Measurements from ENCODE around the gene FHIT.

The FHIT gene

DNA sequence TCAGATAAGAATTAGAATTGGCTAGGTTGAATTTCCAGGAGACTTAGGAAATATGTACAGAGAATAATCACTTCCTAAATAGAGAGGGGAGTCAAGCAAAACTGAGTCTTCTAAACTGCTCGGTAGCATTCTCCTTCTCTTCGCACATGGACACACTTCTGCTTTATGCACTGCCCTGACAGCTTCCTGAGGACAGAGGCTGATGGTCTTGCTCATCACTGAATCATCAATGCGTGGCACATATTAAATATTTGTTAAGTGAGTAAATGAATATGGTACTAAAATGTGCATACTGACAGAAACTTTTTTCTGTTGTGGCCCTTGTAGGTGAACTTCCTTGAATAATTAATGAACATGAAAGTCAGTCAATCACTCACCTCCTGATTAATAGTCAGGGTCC lies 315.5 kb downstream of the FHIT start:
- Histone ChIP-seq H3K4me3 (ENCODE audit: low read length) (no peak overlapping the region), H3K27me3 (ENCODE audit: control insufficient read depth, low read length) (no peaks in the 10 kb centered on the region), H3K9me3 (ENCODE audit: control insufficient read depth, insufficient read depth, low read length) (peaks cover 4% of the 10 kb centered on the region; the same call in 1 of the 2 replicates), H3K4me1 (ENCODE audit: control insufficient read depth, low read length) (no peaks in the 10 kb centered on the region), H3K9me2 (replicated peaks; ENCODE audit: control insufficient read depth, low read length) (no peaks in the 10 kb centered on the region), H4K20me1 (ENCODE audit: control insufficient read depth, insufficient read depth, low read depth, low read length) (no peaks in the 10 kb centered on the region), H3K79me2 (ENCODE audit: control insufficient read depth, low read length) (no peaks in the 10 kb centered on the region), H3K27ac (ENCODE audit: low read depth, low read length) (no peak overlapping the region), H3F3A (ENCODE audit: control insufficient read depth, insufficient read depth) (no peaks in the 10 kb centered on the region), H3K4me2 (ENCODE audit: low read length) (no peak overlapping the region), H3K36me3 (ENCODE audit: control insufficient read depth, low read length) (no peaks in the 10 kb centered on the region)
- TF ChIP-seq, protein P1, sequence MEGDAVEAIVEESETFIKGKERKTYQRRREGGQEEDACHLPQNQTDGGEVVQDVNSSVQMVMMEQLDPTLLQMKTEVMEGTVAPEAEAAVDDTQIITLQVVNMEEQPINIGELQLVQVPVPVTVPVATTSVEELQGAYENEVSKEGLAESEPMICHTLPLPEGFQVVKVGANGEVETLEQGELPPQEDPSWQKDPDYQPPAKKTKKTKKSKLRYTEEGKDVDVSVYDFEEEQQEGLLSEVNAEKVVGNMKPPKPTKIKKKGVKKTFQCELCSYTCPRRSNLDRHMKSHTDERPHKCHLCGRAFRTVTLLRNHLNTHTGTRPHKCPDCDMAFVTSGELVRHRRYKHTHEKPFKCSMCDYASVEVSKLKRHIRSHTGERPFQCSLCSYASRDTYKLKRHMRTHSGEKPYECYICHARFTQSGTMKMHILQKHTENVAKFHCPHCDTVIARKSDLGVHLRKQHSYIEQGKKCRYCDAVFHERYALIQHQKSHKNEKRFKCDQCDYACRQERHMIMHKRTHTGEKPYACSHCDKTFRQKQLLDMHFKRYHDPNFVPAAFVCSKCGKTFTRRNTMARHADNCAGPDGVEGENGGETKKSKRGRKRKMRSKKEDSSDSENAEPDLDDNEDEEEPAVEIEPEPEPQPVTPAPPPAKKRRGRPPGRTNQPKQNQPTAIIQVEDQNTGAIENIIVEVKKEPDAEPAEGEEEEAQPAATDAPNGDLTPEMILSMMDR (IDR thresholded peaks at IDR 0.05; ENCODE audit: low read depth, low read length, poor library complexity, severe bottlenecking), result no peak
- TF ChIP-seq EZH2phosphoT487 (IDR thresholded peaks at IDR 0.05; ENCODE audit: borderline replicate concordance, low read length), result no peak

DNA sequence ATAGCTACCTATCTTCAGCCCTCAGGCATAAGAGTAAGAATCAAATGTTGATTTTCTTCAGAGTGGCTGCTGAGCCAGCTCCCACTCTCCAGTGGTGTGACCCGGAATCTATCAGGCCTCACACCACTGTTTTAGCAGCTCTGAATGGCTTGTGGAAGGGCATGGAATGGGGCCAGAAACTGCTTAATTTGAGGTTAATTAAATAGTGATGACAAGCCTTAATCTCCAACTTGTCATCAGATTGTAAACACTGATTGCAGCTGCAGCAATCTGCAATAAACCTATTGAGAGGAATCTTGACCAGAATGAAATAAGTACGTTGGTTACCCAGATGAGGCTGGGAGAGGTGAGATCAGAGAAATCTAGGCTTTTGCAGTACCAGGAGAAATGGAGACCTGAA lies 317.4 kb downstream of the FHIT start:
- no peaks in the 10 kb centered on the region for H3K27me3 ChIP-seq (ENCODE audit: control insufficient read depth, low read length)
- no peaks in the 10 kb centered on the region for H3K36me3 ChIP-seq (ENCODE audit: control insufficient read depth, low read length)
- no peak overlapping the region for H3K4me3 ChIP-seq (ENCODE audit: low read length)
- no peaks in the 10 kb centered on the region for H3K9me2 ChIP-seq (replicated peaks; ENCODE audit: control insufficient read depth, low read length)
- H4K20me1 ChIP-seq (ENCODE audit: control insufficient read depth, insufficient read depth, low read depth, low read length), result no peaks in the 10 kb centered on the region
- no peak overlapping the region for H3K4me2 ChIP-seq (ENCODE audit: low read length)
- no peaks in the 10 kb centered on the region for H3K79me2 ChIP-seq (ENCODE audit: control insufficient read depth, low read length)
- H3F3A ChIP-seq (ENCODE audit: control insufficient read depth, insufficient read depth), result no peaks in the 10 kb centered on the region
- H3K9me3 ChIP-seq (ENCODE audit: control insufficient read depth, insufficient read depth, low read length), result peaks cover 4% of the 10 kb centered on the region; the same call in 1 of the 2 replicates
- TF ChIP-seq, protein P1 (IDR thresholded peaks at IDR 0.05; ENCODE audit: low read depth, low read length, poor library complexity, severe bottlenecking), result no peak
- no peak for TF ChIP-seq EZH2phosphoT487 (IDR thresholded peaks at IDR 0.05; ENCODE audit: borderline replicate concordance, low read length)
- H3K4me1 ChIP-seq (ENCODE audit: control insufficient read depth, low read length), result no peaks in the 10 kb centered on the region
- H3K27ac ChIP-seq (ENCODE audit: low read depth, low read length), result no peak overlapping the region

DNA sequence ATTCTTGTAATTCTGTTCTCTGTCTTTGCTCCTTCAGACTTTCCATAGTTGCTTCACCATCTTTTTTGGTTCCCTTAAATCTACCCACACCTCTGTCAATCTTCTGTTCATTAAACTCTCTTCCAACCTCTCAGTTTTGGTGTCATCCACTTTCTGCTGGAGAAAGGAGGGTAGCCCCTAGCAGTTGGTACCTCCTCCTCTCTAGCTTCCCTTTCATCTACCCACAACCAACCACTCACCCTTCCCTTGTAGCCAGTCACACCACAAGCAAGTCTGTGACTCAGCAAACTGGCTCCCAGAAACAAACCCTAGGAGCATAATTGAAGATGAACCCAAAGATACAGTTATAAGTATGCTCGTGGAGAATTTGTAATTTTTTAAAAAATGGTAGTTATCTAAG lies 318.6 kb downstream of the FHIT start:
- Histone ChIP-seq H3K4me2 (ENCODE audit: low read length) (no peak overlapping the region), H3K36me3 (ENCODE audit: control insufficient read depth, low read length) (no peaks in the 10 kb centered on the region), H3K9me3 (ENCODE audit: control insufficient read depth, insufficient read depth, low read length) (peaks cover 4% of the 10 kb centered on the region; the same call in 1 of the 2 replicates), H4K20me1 (ENCODE audit: control insufficient read depth, insufficient read depth, low read depth, low read length) (no peaks in the 10 kb centered on the region), H3F3A (ENCODE audit: control insufficient read depth, insufficient read depth) (no peaks in the 10 kb centered on the region), H3K9me2 (replicated peaks; ENCODE audit: control insufficient read depth, low read length) (no peaks in the 10 kb centered on the region), H3K79me2 (ENCODE audit: control insufficient read depth, low read length) (no peaks in the 10 kb centered on the region), H3K27me3 (ENCODE audit: control insufficient read depth, low read length) (no peaks in the 10 kb centered on the region), H3K27ac (ENCODE audit: low read depth, low read length) (no peak overlapping the region), H3K4me3 (ENCODE audit: low read length) (no peak overlapping the region), H3K4me1 (ENCODE audit: control insufficient read depth, low read length) (no peaks in the 10 kb centered on the region)
- TF ChIP-seq, protein P1 (IDR thresholded peaks at IDR 0.05; ENCODE audit: low read depth, low read length, poor library complexity, severe bottlenecking), result no peak
- TF ChIP-seq EZH2phosphoT487 (IDR thresholded peaks at IDR 0.05; ENCODE audit: borderline replicate concordance, low read length), result no peak
